B cell (primary cell): Measurements from ENCODE around the gene S100A12. TPM values are rescaled to one million over a fixed set of nuclear protein-coding genes. Genes with fewer than 3 reads are reported as not detected.

Experiments used
- ATAC-seq: fragments of 200-7000 bp; cut with Tn5 transposase; one replicate; pipeline ENCODE4 v1.10.0; 2021; ENCODE audit warnings: low read depth, mild to moderate bottlenecking, moderate number of reproducible peaks, moderate library complexity
- CTCF ChIA-PET: fragments of 350-600 bp; sonication (Branson Sonifier 250); formaldehyde crosslinking; loops from one replicate; lab custom pipeline; 2021; ENCODE audit warnings: antibody characterized with exemption, inconsistent platforms; lab: Charles Lee
- POLR2A ChIA-PET: fragments of 350-600 bp; sonication (Branson Sonifier 250); formaldehyde crosslinking; loops from one replicate; lab custom pipeline; 2021; ENCODE audit warnings: antibody characterized with exemption; lab: Charles Lee
- DNase-seq: peaks from one replicate; pipeline ENCODE4 v3.0.0; 2013
- H2AFZ ChIP-seq: 2 replicates; pipeline ENCODE4 v1.6.1; 2012; ENCODE audit warnings: mild to moderate bottlenecking, low read depth, low read length; ENCODE audit not compliant: insufficient read depth, poor library complexity, severe bottlenecking
- H3K27ac ChIP-seq, 2 donors: 1 replicate in 1 of 2; 2 replicates in 1 of 2; pipeline ENCODE4 v1.5.1; 2012 to 2013; ENCODE audit warnings: low read length in 2 of 2, mild to moderate bottlenecking in 2 of 2, moderate library complexity in 1 of 2
- H3K27me3 ChIP-seq, 4 experiments: fragments of 200-600 bp in 1 of 4; sonication (generic) in 1 of 4; replicated peaks in 1 of 4; 1 replicate in 2 of 4; 2 replicates in 2 of 4; pipeline versions ENCODE4 v1.6.1 to v1.7.0; 2013 to 2016; ENCODE audit warnings: low read length in 3 of 4, mild to moderate bottlenecking in 2 of 4, mixed read lengths in 1 of 4, moderate library complexity in 1 of 4; ENCODE audit not compliant: insufficient read depth in 4 of 4, control insufficient read depth in 3 of 4; ENCODE audit errors: control extremely low read depth in 1 of 4
- H3K36me3 ChIP-seq, 2 experiments: replicated peaks in 1 of 2; 1 replicate in 1 of 2; 2 replicates in 1 of 2; pipeline versions ENCODE4 v1.6.1 to v1.7.1; 2013; ENCODE audit warnings: low read length in 1 of 2; ENCODE audit not compliant: insufficient read depth in 2 of 2, control insufficient read depth in 1 of 2; ENCODE audit errors: control extremely low read depth in 1 of 2, extremely low read depth in 1 of 2
- H3K4me1 ChIP-seq, 2 donors: fragments of 200-600 bp in 1 of 2; sonication (generic) in 1 of 2; 1 replicate in 1 of 2; 2 replicates in 1 of 2; pipeline versions ENCODE4 v1.5.1 to v1.6.1; 2013 to 2017; ENCODE audit warnings: low read length in 2 of 2; ENCODE audit not compliant: control insufficient read depth in 2 of 2, insufficient read depth in 2 of 2
- H3K4me2 ChIP-seq: replicated peaks from 2 replicates; pipeline ENCODE3; 2012; ENCODE audit warnings: mild to moderate bottlenecking, low read depth, low read length; ENCODE audit not compliant: poor library complexity, severe bottlenecking
- H3K4me3 ChIP-seq, 5 experiments: fragments of 200-600 bp in 1 of 5; sonication (generic) in 1 of 5; 1 replicate in 3 of 5; 2 replicates in 2 of 5; pipeline versions ENCODE4 v1.5.1 to v1.7.0; 2011 to 2016; ENCODE audit warnings: low read length in 4 of 5, mild to moderate bottlenecking in 4 of 5, low read depth in 2 of 5, control low read depth in 1 of 5, moderate library complexity in 1 of 5; ENCODE audit not compliant: insufficient read depth in 1 of 5; ENCODE audit errors: control extremely low read depth in 1 of 5, extremely low read depth in 1 of 5
- H3K79me2 ChIP-seq: fragments of 200-600 bp; sonication (generic); one replicate; pipeline ENCODE4 v1.6.0; 2016; ENCODE audit warnings: low read length; ENCODE audit not compliant: control insufficient read depth, insufficient read depth
- H3K9ac ChIP-seq: fragments of 200-600 bp; sonication (generic); 2 replicates; pipeline ENCODE4 v1.6.1; 2017; ENCODE audit warnings: mild to moderate bottlenecking, low read length, moderate library complexity
- H3K9me3 ChIP-seq, 3 donors: one replicate each; pipeline versions ENCODE4 v1.6.1 to v1.7.1; 2013; ENCODE audit warnings: low read length in 2 of 3; ENCODE audit not compliant: control insufficient read depth in 2 of 3, insufficient read depth in 1 of 3; ENCODE audit errors: control extremely low read depth in 1 of 3
- H4K20me1 ChIP-seq: 2 replicates; pipeline ENCODE4 v1.6.0; 2012; ENCODE audit warnings: mild to moderate bottlenecking, low read length; ENCODE audit not compliant: insufficient read depth, control insufficient read depth, poor library complexity, severe bottlenecking
- H3K27ac Mint-ChIP-seq: one replicate; pipeline ENCODE4 v1.8.0; 2021; ENCODE audit warnings: mixed read lengths
- H3K27me3 Mint-ChIP-seq: one replicate; pipeline ENCODE4 v1.8.0; 2021; ENCODE audit warnings: mixed read lengths
- H3K4me1 Mint-ChIP-seq: one replicate; pipeline ENCODE4 v1.8.0; 2021; ENCODE audit warnings: mixed read lengths
- H3K4me3 Mint-ChIP-seq: one replicate; pipeline ENCODE4 v1.8.0; 2021; ENCODE audit warnings: mixed read lengths
- H3K9me3 Mint-ChIP-seq: one replicate; pipeline ENCODE4 v1.8.0; 2022; ENCODE audit warnings: mixed read lengths; ENCODE audit not compliant: insufficient read depth
- EZH2 ChIP-seq: IDR thresholded peaks from 2 replicates; pipeline ENCODE4 v1.6.1; 2012; ENCODE audit warnings: borderline replicate concordance, low read depth, mild to moderate bottlenecking, moderate library complexity, low read length; ENCODE audit not compliant: insufficient read depth, poor library complexity, severe bottlenecking
- WGBS: methylation state at CpG from one replicate; pipeline ENCODE4 v1.1.5; 2013; ENCODE audit warnings: missing lambda C conversion rate; ENCODE audit not compliant: insufficient coverage; 5-methylcytosine and 5-hydroxymethylcytosine counted together
- intact Hi-C: fragments of 100-400 bp; cut with micrococcal nuclease; formaldehyde crosslinking; loops from one replicate; pipeline ENCODE4 v1.10.0; 2022
- polyA plus RNA-seq: library from polyadenylated mRNA; depleted of rRNA; stranded (reverse); fragments of >200 nt; gene quantifications from 2 replicates; pipeline ENCODE4 v1.2.3, GENCODE V29; 2012
- total RNA-seq, 2 donors: library from RNA; stranded (reverse); fragments of 120-200 nt in 1 of 2; gene quantifications; 1 replicate in 1 of 2; 2 replicates in 1 of 2; pipeline versions ENCODE4 v1.2.3 to v1.2.4, GENCODE V29; 2013 to 2022
- TF ChIP-seq, protein P1 (sequence below): fragments of 200-600 bp; IDR thresholded peaks from one replicate; pipeline ENCODE4 v1.8.0; 2022; ENCODE audit warnings: antibody characterized with exemption, mild to moderate bottlenecking

S100A12 gene
- total and polyA plus RNA-seq, 2 donors (not counting 1 experiment from before 2014, with no cell fraction given): 3.4 TPM; not detected in 1

GRCh38 chr1:153386500-153386901 lies 11.1 kb upstream of the S100A12 start:
- DNase-seq (no peak), ATAC-seq (no peak)
- Histone ChIP-seq H3K27me3 (peaks cover 0 to 4% (median 0%) of the 10 kb centered on the region in 4 experiments), H3K36me3 (no peaks in the 10 kb centered on the region), H3K9ac (no peak overlapping the region), H3K79me2 (no peaks in the 10 kb centered on the region), H3K4me1 (no peaks in the 10 kb centered on the region), H3K27ac (no peak overlapping the region), H3K4me2 (no peak overlapping the region), H3K9me3 (no peaks in the 10 kb centered on the region), H2AFZ (no peak overlapping the region), H3K4me3 (no peak overlapping the region), H4K20me1 (no peaks in the 10 kb centered on the region)
- POLR2A ChIA-PET: no interaction called here
- TF ChIP-seq, protein P1, sequence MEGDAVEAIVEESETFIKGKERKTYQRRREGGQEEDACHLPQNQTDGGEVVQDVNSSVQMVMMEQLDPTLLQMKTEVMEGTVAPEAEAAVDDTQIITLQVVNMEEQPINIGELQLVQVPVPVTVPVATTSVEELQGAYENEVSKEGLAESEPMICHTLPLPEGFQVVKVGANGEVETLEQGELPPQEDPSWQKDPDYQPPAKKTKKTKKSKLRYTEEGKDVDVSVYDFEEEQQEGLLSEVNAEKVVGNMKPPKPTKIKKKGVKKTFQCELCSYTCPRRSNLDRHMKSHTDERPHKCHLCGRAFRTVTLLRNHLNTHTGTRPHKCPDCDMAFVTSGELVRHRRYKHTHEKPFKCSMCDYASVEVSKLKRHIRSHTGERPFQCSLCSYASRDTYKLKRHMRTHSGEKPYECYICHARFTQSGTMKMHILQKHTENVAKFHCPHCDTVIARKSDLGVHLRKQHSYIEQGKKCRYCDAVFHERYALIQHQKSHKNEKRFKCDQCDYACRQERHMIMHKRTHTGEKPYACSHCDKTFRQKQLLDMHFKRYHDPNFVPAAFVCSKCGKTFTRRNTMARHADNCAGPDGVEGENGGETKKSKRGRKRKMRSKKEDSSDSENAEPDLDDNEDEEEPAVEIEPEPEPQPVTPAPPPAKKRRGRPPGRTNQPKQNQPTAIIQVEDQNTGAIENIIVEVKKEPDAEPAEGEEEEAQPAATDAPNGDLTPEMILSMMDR: no peak
- no peak for TF ChIP-seq EZH2
- intact Hi-C loops: no loop called here
- CTCF ChIA-PET: no interaction called here
- Mint-ChIP-seq H3K9me3 (no peaks in the 10 kb centered on the region), H3K4me3 (no peak overlapping the region), H3K27ac (no peak overlapping the region), H3K4me1 (no peaks in the 10 kb centered on the region), H3K27me3 (peaks cover 34% of the 10 kb centered on the region)
- 9% methylated on average over 5 of the region's 5 CpGs for WGBS

- no peaks in the 10 kb centered on the region for H3K9me3 Mint-ChIP-seq
- POLR2A ChIA-PET: no interaction called here
- Histone ChIP-seq H3K4me1 (no peaks in the 10 kb centered on the region), H3K27ac (no peak overlapping the region), H3K9ac (no peak overlapping the region), H3K27me3 (peaks cover 0 to 4% (median 2%) of the 10 kb centered on the region in 4 experiments), H4K20me1 (no peaks in the 10 kb centered on the region), H2AFZ (no peak overlapping the region), H3K79me2 (no peaks in the 10 kb centered on the region), H3K4me3 (no peak overlapping the region), H3K4me2 (no peak overlapping the region), H3K36me3 (no peaks in the 10 kb centered on the region), H3K9me3 (peaks cover 0 to 6% (median 0%) of the 10 kb centered on the region in 3 donors)
- no peak for DNase-seq
- no peak for ATAC-seq
- H3K27me3 Mint-ChIP-seq: peaks cover 39% of the 10 kb centered on the region
- no peak for TF ChIP-seq EZH2
- TF ChIP-seq, protein P1: no peak
- no peak overlapping the region for H3K4me3 Mint-ChIP-seq
- CTCF ChIA-PET: no interaction called here
- no peaks in the 10 kb centered on the region for H3K4me1 Mint-ChIP-seq
- intact Hi-C loops: no loop called here
- H3K27ac Mint-ChIP-seq: no peak overlapping the region
- no CpG with 5 or more reads among the region's 4 CpGs for WGBS
These were observed 9.6 kb upstream of the S100A12 start for GRCh38 chr1:153384958-153385580.
